Measurements from ENCODE around the gene RASGEF1C.

Gene RASGEF1C

DNA sequence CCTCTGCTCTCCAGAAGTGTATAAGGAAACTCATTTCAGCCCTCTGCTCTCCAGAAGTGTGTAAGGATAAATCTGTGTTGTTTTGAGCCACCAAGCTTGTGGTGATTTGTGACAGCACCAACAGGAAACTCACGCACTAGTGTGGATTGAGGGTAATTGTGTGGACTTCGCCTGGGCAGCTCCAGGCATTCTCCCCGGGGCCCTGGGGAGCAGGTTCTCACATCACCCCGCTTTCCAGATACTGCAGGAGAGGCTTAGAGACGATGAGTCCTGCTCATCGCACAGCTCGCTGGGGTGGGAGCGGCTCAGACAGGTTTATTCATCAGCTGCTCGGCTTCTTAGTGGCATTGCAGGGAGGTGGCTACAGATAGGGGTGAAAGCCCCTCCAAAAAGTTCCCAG, 99.1 kb downstream of the RASGEF1C start:
- DNase-seq (ENCODE audit: extremely low read depth, low read depth), result no peak
- TF ChIP-seq, protein P1, sequence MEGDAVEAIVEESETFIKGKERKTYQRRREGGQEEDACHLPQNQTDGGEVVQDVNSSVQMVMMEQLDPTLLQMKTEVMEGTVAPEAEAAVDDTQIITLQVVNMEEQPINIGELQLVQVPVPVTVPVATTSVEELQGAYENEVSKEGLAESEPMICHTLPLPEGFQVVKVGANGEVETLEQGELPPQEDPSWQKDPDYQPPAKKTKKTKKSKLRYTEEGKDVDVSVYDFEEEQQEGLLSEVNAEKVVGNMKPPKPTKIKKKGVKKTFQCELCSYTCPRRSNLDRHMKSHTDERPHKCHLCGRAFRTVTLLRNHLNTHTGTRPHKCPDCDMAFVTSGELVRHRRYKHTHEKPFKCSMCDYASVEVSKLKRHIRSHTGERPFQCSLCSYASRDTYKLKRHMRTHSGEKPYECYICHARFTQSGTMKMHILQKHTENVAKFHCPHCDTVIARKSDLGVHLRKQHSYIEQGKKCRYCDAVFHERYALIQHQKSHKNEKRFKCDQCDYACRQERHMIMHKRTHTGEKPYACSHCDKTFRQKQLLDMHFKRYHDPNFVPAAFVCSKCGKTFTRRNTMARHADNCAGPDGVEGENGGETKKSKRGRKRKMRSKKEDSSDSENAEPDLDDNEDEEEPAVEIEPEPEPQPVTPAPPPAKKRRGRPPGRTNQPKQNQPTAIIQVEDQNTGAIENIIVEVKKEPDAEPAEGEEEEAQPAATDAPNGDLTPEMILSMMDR (IDR thresholded peaks at IDR 0.05; ENCODE audit: low read depth, low read length), result no peak

DNA sequence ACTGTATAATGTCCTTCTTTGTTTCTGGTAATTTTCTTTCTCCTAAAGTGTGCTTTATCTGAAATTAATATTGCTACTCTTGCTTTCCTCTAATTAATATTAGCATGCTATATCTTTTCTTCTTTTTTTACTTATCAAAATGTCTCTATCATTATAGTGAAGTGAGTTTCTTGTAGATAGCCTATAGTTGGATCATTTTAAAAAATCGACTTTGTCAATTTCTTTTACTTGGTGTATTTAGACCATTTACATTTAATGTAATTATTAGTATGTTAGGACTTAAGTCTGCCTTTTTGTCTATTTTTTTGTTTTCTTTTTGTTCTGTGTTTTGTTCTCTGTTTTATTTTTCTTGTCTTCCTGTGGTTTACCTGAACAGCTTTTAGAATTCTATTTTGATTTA, 102.0 kb downstream of the RASGEF1C start:
- DNase-seq (ENCODE audit: extremely low read depth, low read depth), result no peak
- TF ChIP-seq, protein P1 (IDR thresholded peaks at IDR 0.05; ENCODE audit: low read depth, low read length), result no peak

DNA sequence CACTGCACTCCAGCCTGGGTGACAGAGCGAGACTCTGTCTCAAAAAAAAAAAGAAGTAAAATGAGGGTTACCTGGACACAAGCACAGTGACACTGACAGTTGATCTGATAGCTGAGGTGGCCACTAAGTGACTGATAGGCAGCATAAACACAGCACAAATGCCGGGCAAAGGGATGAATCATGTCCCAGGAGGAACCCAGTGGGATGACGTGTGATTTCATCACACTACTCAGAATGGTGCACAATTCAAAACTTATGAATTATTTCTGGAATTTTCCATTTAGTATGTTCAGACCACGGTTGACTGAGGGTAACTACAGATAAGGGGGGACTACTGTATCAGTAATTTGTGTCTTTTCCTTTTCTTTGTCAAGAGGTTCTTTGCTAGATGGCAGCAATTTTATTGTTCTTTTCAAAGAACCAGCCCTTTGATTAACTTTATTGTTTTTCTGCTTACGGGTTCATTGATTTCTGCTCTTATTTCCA, 103.1 kb downstream of the RASGEF1C start:
- TF ChIP-seq, protein P1 (IDR thresholded peaks at IDR 0.05; ENCODE audit: low read depth, low read length), result no peak
- DNase-seq (ENCODE audit: extremely low read depth, low read depth), result no peak

DNA sequence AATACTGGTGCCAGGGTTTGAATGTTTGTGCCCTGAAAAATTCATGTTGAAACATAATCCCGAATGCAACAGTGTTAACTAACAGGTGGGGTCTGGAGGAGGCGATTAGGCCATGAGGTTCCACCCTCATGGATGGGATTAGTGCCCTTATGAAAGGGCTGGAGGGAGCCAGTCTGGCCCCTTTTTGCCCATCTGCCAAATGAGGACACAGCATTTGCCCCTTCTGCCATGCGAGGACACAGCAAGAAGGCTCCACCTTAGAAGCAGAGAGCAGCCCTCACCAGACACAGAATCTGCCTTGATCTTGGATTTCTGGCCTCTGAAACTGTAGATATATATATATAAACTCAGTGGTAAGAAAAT, 104.9 kb downstream of the RASGEF1C start:
- TF ChIP-seq, protein P1 (IDR thresholded peaks at IDR 0.05; ENCODE audit: low read depth, low read length), result no peak
- no peak for DNase-seq (ENCODE audit: extremely low read depth, low read depth)

DNA sequence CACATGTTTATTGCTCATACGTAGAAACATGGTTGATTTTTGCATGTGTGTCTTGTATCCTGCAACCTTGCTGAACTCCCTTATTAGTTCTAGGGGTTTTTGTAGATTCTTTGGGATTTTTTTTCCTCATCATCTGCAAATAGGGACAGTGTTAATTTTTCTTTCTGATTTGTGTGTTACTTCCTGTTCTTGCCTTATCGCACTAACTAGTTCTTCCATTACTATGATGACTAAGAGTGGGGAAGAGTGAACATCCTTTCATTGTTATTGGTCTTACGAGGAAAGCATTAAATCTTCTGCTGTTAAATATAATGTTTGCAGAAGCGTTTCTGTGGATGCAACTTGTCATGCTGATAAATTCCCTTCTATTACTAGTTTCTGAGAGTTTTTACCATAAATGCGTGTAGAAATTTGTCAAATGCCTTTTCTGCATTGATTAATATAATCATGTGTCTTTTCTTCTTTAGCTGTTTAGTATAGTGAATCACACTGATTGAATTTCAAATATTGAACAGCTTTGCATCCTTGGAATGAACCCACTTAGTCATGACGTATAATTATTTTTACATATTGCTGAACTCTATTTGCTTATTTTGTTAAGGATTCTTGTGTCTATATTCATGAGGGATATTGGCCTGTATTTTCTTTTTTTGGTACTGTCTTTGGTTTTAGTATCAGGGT, 105.4 kb downstream of the RASGEF1C start:
- no peak for DNase-seq (ENCODE audit: extremely low read depth, low read depth)
- TF ChIP-seq, protein P1 (IDR thresholded peaks at IDR 0.05; ENCODE audit: low read depth, low read length), result no peak

DNA sequence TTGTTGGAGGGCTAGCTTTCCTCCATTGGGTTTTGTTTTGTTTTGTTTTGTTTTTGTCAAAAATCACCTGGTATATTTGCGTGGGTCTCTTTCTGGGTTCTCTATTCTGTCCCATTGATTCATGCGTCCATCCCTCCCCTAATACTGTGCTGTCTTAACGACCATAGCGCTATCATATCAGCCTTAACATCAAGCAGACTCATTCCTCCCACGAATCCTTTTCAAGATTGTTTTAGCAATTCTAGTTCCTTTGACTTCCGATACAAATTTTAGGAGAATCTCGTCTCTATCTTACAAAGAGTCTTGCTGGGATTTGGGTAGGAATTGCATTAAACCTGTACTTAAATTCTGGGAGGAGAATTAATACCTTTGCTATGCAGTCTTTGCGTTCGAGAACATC, 106.4 kb downstream of the RASGEF1C start:
- TF ChIP-seq, protein P1 (IDR thresholded peaks at IDR 0.05; ENCODE audit: low read depth, low read length), result no peak
- no peak for DNase-seq (ENCODE audit: extremely low read depth, low read depth)

DNA sequence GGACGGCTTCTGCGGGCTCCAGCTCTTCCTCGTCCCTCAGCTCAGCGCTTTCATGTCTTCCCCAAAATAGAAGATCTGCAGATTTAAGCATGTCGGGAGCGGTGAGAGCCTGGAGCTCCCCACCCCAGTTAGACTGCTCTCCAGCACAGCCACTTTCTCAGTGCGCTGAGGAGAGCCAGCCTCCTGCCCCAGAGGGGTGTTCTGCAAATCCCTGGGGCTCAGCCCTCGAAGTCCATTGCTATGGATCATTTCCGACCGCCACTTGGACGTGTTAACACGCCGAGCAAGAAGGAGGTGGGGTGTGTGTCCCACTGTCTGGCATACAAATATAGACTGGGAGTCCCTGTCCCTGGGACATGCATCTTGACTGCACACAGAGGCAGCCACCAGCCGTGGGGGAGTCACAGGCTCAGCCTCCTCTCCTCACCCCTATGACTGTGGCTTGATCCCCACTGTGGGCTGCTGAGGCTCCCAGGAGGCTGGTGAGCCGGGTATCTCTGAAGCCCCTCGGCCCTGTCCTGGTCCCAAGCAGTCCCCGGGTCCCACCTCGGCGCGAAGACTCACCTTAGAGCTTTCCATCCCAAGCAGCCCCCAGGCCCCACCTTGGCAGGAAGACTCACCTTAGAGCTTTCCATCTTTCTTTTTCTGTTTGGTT, 107.4 kb downstream of the RASGEF1C start:
- TF ChIP-seq, protein P1 (IDR thresholded peaks at IDR 0.05; ENCODE audit: low read depth, low read length), result no peak
- DNase-seq (ENCODE audit: extremely low read depth, low read depth), result no peak
